Stimulated activated CD8-positive, alpha-beta memory T cell treated with anti-CD3 and anti-CD28 coated beads, Interleukin-12 subunit alpha, Interleukin-12 subunit beta, amount 100 ng/mL, for 4 hours (primary cell): ENCODE results near the gene GAB2.
"Not testable (repeated sequence)": the region's sequence is repeated elsewhere in the genome, so short reads cannot be mapped to it uniquely, and the experiment has no call there.

Experiments used
- DNase-seq: peaks from one replicate; pipeline ENCODE4 v3.0.0-alpha.2; 2020; ENCODE audit warnings: low read depth

The GAB2 gene

GRCh38 chr11:78248903-78249302 lies 168.7 kb downstream of the GAB2 start:
- no peak for DNase-seq

DNA sequence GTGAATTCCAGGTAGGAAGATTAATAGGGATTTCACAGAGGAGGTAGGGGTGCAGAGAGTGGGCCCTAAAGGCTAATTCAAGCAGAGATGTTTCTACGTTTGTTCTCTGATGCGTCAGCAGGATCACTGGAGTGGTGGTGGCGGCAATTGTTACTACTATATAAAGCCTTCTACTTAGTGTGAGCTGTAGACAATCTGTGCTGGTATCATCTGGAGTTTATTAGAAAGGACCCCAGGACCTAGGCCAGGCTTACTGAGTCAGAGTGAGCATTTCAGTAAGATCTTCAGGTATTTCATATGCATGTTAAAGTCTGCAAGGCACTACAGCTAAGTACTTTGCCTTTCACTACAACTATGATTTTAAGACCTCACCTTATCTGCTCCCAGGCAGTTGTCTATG lies 169.4 kb downstream of the GAB2 start:
- DNase-seq = no peak

- DNase-seq = no peak
These were observed 172.9 kb downstream of the GAB2 start for GRCh38 chr11:78244546-78245255.

GRCh38 chr11:78244080-78244479 lies 173.5 kb downstream of the GAB2 start:
- no peak for DNase-seq

- no peak for DNase-seq
These were observed 176.1 kb downstream of the GAB2 start for GRCh38 chr11:78241475-78241874.

DNA sequence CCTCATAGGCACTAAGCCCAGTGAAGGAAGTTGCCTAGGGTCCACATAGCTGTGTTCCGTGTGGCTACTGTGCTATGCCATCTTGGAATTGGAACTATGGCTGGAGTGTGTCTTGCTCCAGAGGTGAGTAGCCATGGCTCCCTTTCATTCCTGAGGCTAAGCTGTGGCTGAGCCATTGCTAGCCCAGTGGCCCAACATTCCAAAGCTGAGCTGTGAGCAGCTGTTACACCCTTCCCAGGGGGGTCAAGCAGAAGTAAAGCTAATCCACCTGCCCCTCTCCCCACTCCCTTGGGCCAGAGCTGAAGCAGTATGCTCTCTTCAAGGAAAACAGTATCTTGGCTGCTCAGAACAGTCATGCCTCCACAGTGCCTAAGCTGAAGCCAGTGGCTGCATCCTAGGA lies 177.8 kb downstream of the GAB2 start:
- DNase-seq = no peak

DNA sequence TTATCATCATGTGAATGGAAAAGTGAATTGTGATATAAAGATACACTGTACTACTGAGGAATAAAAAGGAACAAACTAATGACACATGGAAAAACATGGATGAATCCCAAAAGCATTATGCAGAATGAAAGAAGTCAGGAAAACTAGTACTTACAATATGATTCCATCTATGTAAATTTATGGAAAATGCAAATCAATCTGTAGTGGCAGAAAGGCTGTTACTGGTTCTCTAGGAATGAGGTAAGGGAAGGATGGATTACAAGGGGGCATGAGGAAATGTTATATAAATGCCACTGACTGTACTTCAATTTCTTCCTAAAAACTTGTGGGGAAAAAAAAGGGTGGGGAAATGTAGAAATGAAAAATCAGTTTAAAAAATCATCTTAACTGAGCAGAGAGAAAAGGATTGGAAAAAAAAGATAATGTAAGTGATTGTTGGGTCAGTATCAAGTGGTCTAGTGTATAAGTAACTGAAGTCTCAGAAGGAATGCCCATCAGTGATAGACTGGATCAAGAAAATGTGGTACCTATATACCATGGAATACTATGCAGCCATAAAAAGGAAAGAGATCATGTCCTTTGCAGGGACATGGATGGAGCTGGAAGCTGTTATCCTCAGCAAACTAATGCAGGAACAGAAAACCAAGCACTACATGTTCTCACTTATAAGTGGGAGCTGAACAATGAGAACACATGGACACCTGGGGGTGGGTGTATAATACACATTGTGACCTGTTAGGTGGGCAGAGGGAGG lies 180.2 kb downstream of the GAB2 start:
- no peak for DNase-seq

DNA sequence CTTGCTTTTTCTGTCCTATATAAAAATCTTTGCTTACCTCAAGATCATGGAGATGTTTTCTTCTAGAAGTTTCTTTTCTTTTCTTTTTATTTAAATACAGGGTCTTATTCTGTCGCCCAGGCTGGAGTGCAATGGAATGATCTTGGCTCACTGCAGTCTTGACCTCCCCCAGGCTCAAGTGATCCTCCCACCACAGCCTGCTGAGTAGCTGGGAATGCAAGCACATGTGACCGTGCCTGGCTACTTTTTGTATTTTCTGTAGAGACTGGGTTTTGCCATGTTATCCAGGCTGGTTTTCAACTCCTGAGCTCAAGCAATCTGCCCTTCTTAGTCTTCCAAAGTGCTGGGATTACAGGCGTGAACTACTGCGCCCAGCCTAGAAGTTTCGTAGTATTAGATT lies 183.6 kb downstream of the GAB2 start:
- DNase-seq = no peak

- not testable (repeated sequence) for DNase-seq
These were observed 184.6 kb downstream of the GAB2 start for GRCh38 chr11:78233046-78233445.

DNA sequence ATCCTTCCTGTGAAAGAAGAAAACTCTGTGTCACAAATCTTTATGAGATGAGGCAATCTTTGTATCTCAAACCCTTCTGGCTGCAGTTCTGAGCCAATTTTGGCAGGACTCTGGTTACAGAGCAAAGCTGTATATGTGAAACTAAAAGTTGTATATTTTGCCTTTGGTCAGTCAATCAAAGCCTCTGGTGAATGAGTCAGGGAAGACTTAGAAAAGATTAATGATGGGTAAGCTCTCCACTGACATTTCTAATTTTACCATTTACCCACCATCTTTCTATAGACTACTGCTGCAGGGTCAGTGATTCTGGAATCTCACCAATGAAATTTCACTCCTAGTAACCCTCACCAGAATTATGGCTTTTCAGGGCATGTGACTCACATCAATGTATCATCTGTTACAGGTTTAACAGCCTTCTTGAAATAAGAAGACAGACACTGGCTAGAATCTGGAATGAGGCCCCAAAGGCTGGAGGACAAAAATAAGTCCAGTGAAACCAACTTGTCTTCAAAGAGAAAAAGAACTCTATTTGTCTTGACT lies 185.6 kb downstream of the GAB2 start:
- DNase-seq = no peak

DNA sequence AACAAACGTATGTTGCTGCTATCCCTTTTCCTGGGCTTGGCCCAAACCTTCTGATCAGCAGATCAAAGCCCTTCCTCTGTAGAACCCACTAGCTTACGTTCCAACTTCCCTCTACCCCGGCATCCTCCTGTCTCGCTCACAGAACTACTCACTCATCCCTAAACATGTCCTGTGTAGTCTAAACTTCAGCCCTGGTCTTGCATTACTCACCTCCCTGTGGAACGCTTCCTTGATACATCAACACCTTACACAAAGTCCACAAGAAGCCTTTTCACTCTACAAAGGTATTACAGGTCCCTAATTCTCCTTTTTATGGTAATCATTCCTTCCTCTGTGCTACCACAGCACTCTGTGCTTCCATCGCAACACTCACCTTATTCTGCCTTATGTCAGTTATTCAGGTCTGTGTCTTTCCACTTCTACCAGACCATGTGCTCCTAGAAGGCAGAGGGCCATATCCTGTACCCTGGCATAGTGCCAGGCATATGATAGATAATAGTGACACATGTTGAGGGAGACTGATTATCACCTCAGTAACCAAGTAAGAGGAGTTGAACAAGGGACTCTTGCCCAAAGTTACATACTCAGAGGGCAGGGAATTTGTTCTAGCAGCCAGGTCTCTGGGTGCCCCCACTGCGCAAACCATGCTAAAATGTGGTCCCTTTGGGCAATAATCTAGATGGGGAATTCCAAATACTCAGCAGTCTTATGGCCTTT lies 187.3 kb downstream of the GAB2 start:
- DNase-seq = no peak

DNA sequence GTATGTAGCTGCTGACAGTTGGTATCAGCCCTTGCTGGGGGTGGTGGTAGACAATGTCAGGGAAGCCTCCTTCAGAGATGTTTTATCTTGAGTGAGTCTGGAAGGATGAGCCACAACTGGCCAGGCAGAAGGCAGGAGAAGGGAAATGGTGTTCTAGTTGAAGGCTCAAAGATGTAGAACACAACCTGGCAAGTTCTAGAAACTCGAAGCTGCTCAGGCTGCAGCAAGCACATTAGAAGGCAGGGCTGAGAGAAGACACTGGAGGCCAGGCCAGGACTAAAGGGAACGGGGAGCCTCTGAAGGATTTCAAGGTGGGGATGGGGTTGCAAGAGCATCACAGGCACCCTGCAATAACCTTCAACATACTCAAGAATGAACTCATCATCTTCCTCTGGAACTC lies 188.5 kb downstream of the GAB2 start:
- no peak for DNase-seq

GRCh38 chr11:78228467-78228866 lies 189.2 kb downstream of the GAB2 start:
- no peak for DNase-seq

DNA sequence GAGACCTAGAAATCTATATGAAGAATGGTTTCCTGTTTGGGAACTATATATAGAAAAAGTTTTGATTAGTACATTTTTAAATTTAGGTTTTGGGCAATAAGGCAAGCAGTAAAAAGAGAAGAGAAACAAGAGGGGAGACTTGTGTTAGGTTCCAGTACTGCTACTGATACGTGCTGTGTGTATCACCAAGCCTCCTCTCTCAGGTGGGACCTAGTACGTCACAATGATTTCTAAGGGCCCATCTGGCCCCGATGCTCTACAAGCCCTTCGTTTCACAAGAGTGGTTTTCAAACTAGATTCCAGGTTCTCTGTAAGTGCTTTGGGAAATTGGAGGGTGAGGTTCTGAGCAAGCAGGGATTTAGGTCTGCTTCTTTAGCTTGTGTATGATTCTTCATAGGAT lies 189.7 kb downstream of the GAB2 start:
- no peak for DNase-seq

- DNase-seq = no peak
These were observed 190.6 kb downstream of the GAB2 start for GRCh38 chr11:78226684-78227680.

DNA sequence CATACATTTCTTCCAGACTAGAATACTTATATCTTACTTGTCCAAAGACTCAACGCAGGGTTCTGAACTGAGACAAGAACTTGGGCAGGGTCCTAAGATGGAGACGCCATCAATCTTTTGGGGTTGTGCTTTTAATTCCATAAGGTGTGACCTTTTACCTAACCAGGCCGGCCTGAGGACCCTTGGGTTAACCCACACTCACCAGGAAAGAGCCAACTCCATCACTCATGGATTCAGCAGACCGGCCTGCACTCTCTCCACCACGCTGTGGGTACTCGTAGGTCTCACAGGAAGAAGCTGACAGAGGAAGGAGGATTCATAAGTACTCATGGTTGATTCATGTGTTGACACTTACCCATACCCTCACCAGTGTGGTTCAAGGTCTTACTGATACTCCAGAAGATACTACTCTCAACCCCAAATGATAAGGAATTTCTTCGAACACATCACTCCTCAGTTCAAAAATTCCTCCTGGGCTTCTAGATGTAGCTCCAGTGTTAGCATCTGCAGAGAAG lies 192.7 kb downstream of the GAB2 start:
- no peak for DNase-seq

- no peak for DNase-seq
These were observed 193.1 kb downstream of the GAB2 start for GRCh38 chr11:78224506-78224905.

DNA sequence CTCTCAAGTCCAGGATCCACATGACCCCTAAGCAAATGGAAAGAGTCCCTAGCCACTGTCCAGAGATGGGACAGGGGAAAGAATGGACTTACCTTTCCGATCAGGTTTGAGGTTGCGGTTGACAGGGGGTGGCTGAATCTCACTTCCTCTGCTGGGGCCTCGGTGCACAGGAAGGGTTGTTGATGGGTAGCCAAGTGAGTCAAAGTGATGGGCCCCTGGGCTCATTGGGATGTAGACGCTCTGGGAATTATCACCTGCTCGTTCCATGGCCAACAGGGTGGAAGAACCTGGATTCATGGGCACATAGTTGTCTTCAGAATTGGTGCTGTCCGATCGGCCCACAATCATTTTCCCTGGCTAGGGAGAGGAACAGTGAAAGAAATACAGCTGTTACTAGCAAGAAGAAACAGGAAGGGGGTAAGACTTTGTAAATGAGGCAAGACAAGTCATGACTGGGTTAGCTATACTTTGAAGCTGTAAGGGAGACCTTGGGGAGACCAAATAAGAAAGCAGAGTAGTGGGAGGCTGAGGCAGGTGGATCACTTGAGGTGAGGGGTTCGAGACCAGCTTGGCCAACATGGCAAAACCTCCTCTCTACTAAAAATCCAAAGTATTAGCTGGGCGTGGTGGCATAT lies 194.2 kb downstream of the GAB2 start:
- no peak for DNase-seq

- not testable (repeated sequence) for DNase-seq
These were observed 194.9 kb downstream of the GAB2 start for GRCh38 chr11:78222726-78223125.

DNA sequence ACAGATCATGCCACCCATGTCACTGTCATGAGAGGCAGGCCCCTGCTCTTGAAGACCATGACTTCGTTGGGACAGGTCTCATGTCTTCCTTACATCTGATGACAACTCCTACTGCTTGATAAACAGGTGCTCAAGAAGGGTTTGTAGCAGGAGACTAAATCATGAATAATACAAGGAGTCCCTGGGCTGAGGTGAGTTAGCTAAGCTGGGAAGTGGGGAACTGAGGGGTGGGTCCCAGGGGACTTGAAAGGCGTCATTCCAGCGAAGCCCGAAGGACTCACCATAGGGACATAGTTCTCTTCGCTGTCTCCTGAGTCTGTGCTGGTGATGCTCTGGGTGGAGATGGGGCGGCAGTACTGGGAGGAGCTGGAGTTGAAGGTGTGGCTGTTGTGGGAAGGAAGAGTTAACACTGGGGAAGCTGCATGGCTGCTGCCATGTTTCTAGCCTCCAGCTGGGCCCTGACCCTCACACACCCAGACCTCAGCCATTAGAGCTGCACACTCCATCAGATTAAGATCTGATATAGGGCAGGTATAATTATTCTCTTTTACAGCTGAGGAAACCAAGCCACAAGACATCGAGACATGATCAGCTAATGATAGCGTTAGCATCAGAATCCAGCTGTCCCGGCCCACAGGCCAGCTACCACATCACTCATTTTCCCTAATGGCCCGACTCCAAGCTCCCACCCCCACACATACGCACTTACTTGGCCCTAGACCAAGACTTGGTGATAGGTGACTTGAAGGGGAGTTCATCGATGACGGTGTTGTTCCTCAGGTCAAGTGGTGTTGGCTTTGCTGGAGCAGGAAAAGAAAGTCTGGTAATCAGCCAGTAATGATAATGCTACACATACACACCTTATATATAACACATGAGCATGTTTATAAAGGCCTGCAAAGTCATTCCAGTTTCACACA lies 196.0 kb downstream of the GAB2 start:
- DNase-seq = no peak
